ENCODE data around the gene VWCE. TPM values are rescaled to one million over a fixed set of nuclear protein-coding genes. Genes with fewer than 3 reads are reported as not detected.

Gene VWCE
- total RNA-seq, 1 experiment from 2014 or later, result 21.9 TPM

GRCh38 chr11:61283613-61284012 lies 11.5 kb downstream of the VWCE start:
- H3K27me3 Mint-ChIP-seq (ENCODE audit: low read depth), result peaks cover 2% of the 10 kb centered on the region; the same call in 1 of the 2 replicates
- no peaks in the 10 kb centered on the region for H3K9me3 Mint-ChIP-seq
- no peak overlapping the region for H3K27ac Mint-ChIP-seq
- ChIA-PET CTCF (no interaction called here), POLR2A (no interaction called here)
- H3K4me1 Mint-ChIP-seq, result peaks cover 22% of the 10 kb centered on the region
- H3K36me3 Mint-ChIP-seq, result peaks cover 38% of the 10 kb centered on the region
- no peak overlapping the region for H3K4me3 Mint-ChIP-seq
- no peak for TF ChIP-seq SMAD4 (CRISPR knock-in tag; IDR thresholded peaks at IDR 0.05)
- TF ChIP-seq FOXP1 (CRISPR knock-in tag; IDR thresholded peaks at IDR 0.05; ENCODE audit: borderline replicate concordance), result no peak
- no peak for TF ChIP-seq ZNF121 (CRISPR knock-in tag; IDR thresholded peaks at IDR 0.05)
- no peak for TF ChIP-seq AR (CRISPR knock-in tag; IDR thresholded peaks at IDR 0.05)
- TF ChIP-seq HMGXB4 (CRISPR knock-in tag; IDR thresholded peaks at IDR 0.05), result no peak
- TF ChIP-seq ZNF425 (CRISPR knock-in tag; conservative IDR thresholded peaks at IDR 0.05), result no peak
- no peak for TF ChIP-seq SMAD3 (CRISPR knock-in tag; IDR thresholded peaks at IDR 0.05; ENCODE audit: borderline replicate concordance)
- no peak for TF ChIP-seq JAZF1 (CRISPR knock-in tag; IDR thresholded peaks at IDR 0.05)
- TF ChIP-seq SOX15 (CRISPR knock-in tag; IDR thresholded peaks at IDR 0.05), result no peak
- TF ChIP-seq E2F1 (CRISPR knock-in tag; IDR thresholded peaks at IDR 0.05), result no peak
- TF ChIP-seq TEAD1 (CRISPR knock-in tag; IDR thresholded peaks at IDR 0.05), result no peak
- TF ChIP-seq AFF4 (CRISPR knock-in tag; IDR thresholded peaks at IDR 0.05; ENCODE audit: borderline replicate concordance), result no peak
- no peak for TF ChIP-seq CBFB (CRISPR knock-in tag; IDR thresholded peaks at IDR 0.05; ENCODE audit: low read depth)
- TF ChIP-seq CTCF (IDR thresholded peaks at IDR 0.05), result no peak
- TF ChIP-seq STAT6 (CRISPR knock-in tag; conservative IDR thresholded peaks at IDR 0.05; ENCODE audit: low read depth), result no peak
- TF ChIP-seq HMGA2 (CRISPR knock-in tag; IDR thresholded peaks at IDR 0.05), result no peak
- TF ChIP-seq NFYB (CRISPR knock-in tag; conservative IDR thresholded peaks at IDR 0.05; ENCODE audit: low read depth), result no peak
- TF ChIP-seq CREB1 (CRISPR knock-in tag; IDR thresholded peaks at IDR 0.05), result no peak
- no peak for TF ChIP-seq GTF2I (CRISPR knock-in tag; conservative IDR thresholded peaks at IDR 0.05)
- no peak for TF ChIP-seq ZNF671 (CRISPR knock-in tag; IDR thresholded peaks at IDR 0.05)
- ATAC-seq, result no peak
- no peak for DNase-seq (ENCODE audit: low spot score)

Data from WTC11 (cell line).